GM12873 (cell line): ENCODE results near the gene NYAP1.

Experiments
- TF ChIP-seq, protein P1 (sequence below): IDR thresholded peaks from 2 replicates; pipeline ENCODE4 v1.5.1; 2012; ENCODE audit warnings: low read depth, mild to moderate bottlenecking, moderate library complexity, low read length, control low read depth; ENCODE audit not compliant: insufficient read depth; ENCODE audit errors: missing control alignments

NYAP1 gene

DNA sequence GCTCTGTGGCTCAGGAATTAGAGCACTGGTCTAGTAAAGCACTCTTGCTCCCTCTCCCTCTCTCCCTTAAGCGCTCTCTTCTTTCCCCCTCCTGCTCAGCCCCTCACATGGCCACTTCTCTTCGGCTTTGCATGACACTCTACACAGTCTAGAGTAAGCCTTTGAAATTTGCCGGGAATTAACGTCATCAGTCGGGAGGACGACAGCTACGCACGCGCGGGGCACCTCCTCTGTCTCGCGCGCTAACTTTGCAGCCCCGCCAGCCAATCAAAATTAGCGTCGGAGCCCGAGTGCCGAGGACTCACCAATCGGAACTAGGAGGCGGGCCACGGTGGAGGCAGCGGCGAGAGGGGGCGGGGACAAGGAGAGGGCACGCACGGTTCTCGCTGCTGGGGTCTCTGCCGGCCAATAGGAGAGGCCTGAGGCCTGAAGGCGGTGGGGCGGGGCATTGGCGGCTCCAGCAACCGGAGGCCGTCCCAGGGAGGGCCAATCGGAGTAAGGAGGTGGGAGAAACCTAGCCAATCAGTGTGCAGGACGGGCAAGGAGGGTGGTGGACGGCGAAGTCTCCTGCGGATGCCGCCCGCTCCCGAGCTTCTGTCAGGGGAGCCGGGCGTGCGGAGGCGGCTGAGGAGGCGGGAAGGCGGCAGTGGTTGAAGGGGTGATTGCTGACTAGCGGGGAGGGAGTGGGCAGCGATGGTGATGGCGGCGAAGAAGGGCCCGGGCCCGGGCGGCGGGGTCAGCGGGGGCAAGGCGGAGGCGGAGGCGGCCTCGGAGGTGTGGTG, 55.1 kb downstream of the NYAP1 start, which contains the start of gene AGFG2:
Gene AGFG2 (plus strand): TSS at position 550 of the 782 bp plus-strand sequence. CDS start 144 bp downstream, at position 694.
- TF ChIP-seq, protein P1, sequence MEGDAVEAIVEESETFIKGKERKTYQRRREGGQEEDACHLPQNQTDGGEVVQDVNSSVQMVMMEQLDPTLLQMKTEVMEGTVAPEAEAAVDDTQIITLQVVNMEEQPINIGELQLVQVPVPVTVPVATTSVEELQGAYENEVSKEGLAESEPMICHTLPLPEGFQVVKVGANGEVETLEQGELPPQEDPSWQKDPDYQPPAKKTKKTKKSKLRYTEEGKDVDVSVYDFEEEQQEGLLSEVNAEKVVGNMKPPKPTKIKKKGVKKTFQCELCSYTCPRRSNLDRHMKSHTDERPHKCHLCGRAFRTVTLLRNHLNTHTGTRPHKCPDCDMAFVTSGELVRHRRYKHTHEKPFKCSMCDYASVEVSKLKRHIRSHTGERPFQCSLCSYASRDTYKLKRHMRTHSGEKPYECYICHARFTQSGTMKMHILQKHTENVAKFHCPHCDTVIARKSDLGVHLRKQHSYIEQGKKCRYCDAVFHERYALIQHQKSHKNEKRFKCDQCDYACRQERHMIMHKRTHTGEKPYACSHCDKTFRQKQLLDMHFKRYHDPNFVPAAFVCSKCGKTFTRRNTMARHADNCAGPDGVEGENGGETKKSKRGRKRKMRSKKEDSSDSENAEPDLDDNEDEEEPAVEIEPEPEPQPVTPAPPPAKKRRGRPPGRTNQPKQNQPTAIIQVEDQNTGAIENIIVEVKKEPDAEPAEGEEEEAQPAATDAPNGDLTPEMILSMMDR = no peak

GRCh38 chr7:100539436-100540006, 55.8 kb downstream of the NYAP1 start:
- TF ChIP-seq, protein P1 = no peak

GRCh38 chr7:100540073-100540723, 56.5 kb downstream of the NYAP1 start:
- TF ChIP-seq, protein P1 = no peak

DNA sequence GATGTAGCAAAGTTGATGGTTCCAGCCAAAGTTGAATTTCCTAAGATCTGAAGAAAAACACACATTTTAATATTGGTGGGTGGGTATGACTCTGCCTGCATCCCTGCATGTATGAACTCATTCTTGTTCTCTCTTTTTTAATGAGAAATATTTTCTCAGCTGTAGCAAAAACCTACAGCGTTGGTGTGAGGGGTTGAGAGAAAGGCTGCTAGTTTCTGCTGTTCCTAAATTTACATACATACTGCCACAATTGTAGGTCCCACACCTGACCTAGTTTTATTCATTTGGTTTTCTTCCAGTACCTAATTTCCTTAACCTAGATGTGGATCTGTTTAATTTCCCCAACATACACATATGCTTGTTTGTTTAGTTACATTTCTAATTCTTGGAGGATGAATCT, 59.9 kb downstream of the NYAP1 start:
- TF ChIP-seq, protein P1 = no peak

GRCh38 chr7:100544386-100544785, 60.7 kb downstream of the NYAP1 start:
- TF ChIP-seq, protein P1 = no peak
